Endothelial cell of umbilical vein (primary cell): ENCODE results near the gene TPST1. TPM values are rescaled to one million over a fixed set of nuclear protein-coding genes. Genes with fewer than 3 reads are reported as not detected.

Source experiments
- BruUV-seq: library from RNA; stranded (reverse); fragments of 400-500 nt; replicated peaks from 2 replicates; lab custom pipeline; 2021; lab: Mats Ljungman, UMichigan
- CTCF ChIA-PET: fragments of 300-600, 350-600 bp; sonication (Branson Sonifier 250); formaldehyde crosslinking; loops from one replicate; lab custom pipeline; 2021; ENCODE audit warnings: antibody characterized with exemption, inconsistent platforms; lab: Charles Lee
- POLR2A ChIA-PET: fragments of 300-600, 350-600 bp; sonication (Branson Sonifier 250); formaldehyde crosslinking; loops from one replicate; lab custom pipeline; 2021; ENCODE audit warnings: antibody characterized with exemption, inconsistent platforms; lab: Charles Lee
- DNase-seq: peaks from one replicate; pipeline ENCODE4 v3.0.0-alpha.2; 2011; ENCODE audit warnings: low read depth, low spot score
- FAIRE-seq: peaks from 2 replicates; lab custom pipeline; 2011; peaks lifted over from hg19 to GRCh38; lab: Jason Lieb, UNC
- H2AFZ ChIP-seq: 2 replicates; pipeline ENCODE4 v1.6.0; 2012; ENCODE audit warnings: low read depth, low read length, control low read depth, inconsistent platforms
- H3K27ac ChIP-seq: 2 replicates; pipeline ENCODE4 v1.5.1; 2011; ENCODE audit warnings: low read depth, mild to moderate bottlenecking, control low read depth, low read length, moderate library complexity; ENCODE audit not compliant: insufficient read depth
- H3K27me3 ChIP-seq, 2 experiments: 2 replicates each; pipeline versions ENCODE4 v1.6.0 to v1.6.1; 2011; ENCODE audit warnings: low read length in 2 of 2, mixed read lengths in 1 of 2; ENCODE audit not compliant: control insufficient read depth in 2 of 2, insufficient read depth in 2 of 2
- H3K36me3 ChIP-seq, 2 experiments: 2 replicates in 1 of 2; 3 replicates in 1 of 2; pipeline ENCODE4 v1.5.1; 2011; ENCODE audit warnings: low read length in 2 of 2, mild to moderate bottlenecking in 1 of 2, moderate library complexity in 1 of 2; ENCODE audit not compliant: control insufficient read depth in 2 of 2, insufficient read depth in 2 of 2; ENCODE audit errors: extremely low read depth in 1 of 2
- H3K4me1 ChIP-seq: 3 replicates; pipeline ENCODE4 v1.5.1; 2011; ENCODE audit warnings: mild to moderate bottlenecking, low read length; ENCODE audit not compliant: control insufficient read depth, insufficient read depth; ENCODE audit errors: extremely low read depth
- H3K4me2 ChIP-seq: 2 replicates; pipeline ENCODE4 v1.6.1; 2011; ENCODE audit warnings: low read length, control low read depth, mixed read lengths; ENCODE audit not compliant: insufficient read depth
- H3K4me3 ChIP-seq, 3 experiments: fragments of 200-600 bp in 1 of 3; sonication (generic), shearing (Covaris generic) in 1 of 3; replicated peaks in 1 of 3; 2 replicates each; pipeline ENCODE4 v1.5.1; 2011 to 2016; ENCODE audit warnings: control low read depth in 3 of 3, low read length in 3 of 3, mild to moderate bottlenecking in 2 of 3, inconsistent platforms in 1 of 3, low read depth in 1 of 3, moderate library complexity in 1 of 3; ENCODE audit not compliant: insufficient read depth in 1 of 3
- H3K79me2 ChIP-seq: 2 replicates; pipeline ENCODE4 v1.6.0; 2012; ENCODE audit warnings: low read length, inconsistent platforms; ENCODE audit not compliant: control insufficient read depth, insufficient read depth
- H3K9ac ChIP-seq: replicated peaks from 2 replicates; pipeline ENCODE3; 2011; ENCODE audit warnings: low read length, control low read depth; ENCODE audit not compliant: insufficient read depth; ENCODE audit errors: extremely low read depth
- H3K9me1 ChIP-seq: replicated peaks from 3 replicates; pipeline ENCODE4 v1.6.0; 2011; ENCODE audit warnings: mild to moderate bottlenecking, low read length; ENCODE audit not compliant: control insufficient read depth, insufficient read depth; ENCODE audit errors: extremely low read depth
- H3K9me3 ChIP-seq: replicated peaks from 2 replicates; pipeline ENCODE4 v1.5.1; 2012; ENCODE audit warnings: low read length, inconsistent platforms; ENCODE audit not compliant: control insufficient read depth, insufficient read depth
- H4K20me1 ChIP-seq: replicated peaks from 2 replicates; pipeline ENCODE3; 2011; ENCODE audit warnings: mild to moderate bottlenecking, low read length; ENCODE audit not compliant: control insufficient read depth, insufficient read depth; ENCODE audit errors: extremely low read depth
- EZH2 ChIP-seq: IDR thresholded peaks from 2 replicates; pipeline ENCODE4 v1.6.1; 2012; ENCODE audit warnings: borderline replicate concordance, low read depth, mild to moderate bottlenecking, moderate library complexity, low read length, inconsistent platforms; ENCODE audit not compliant: severe bottlenecking
- FOS ChIP-seq: IDR thresholded peaks from 2 replicates; pipeline ENCODE4 v1.6.1; 2011; ENCODE audit warnings: mild to moderate bottlenecking, low read length, moderate library complexity, borderline replicate concordance; ENCODE audit not compliant: insufficient read depth
- GATA2 ChIP-seq: IDR thresholded peaks from 2 replicates; pipeline ENCODE4 v1.7.0; 2011; ENCODE audit warnings: low read depth, mild to moderate bottlenecking, moderate library complexity, mixed read lengths, low read length; ENCODE audit not compliant: insufficient read length, insufficient read depth
- JUN ChIP-seq: IDR thresholded peaks from 2 replicates; pipeline ENCODE4 v1.6.1; 2011; ENCODE audit warnings: borderline replicate concordance, low read depth; ENCODE audit not compliant: insufficient read length, insufficient read depth
- MYC ChIP-seq: IDR thresholded peaks from one replicate; pipeline ENCODE4 v1.6.1; 2011; ENCODE audit warnings: mild to moderate bottlenecking, low read depth, low read length
- POLR2A ChIP-seq: IDR thresholded peaks from 2 replicates; pipeline ENCODE4 v1.6.1; 2012; ENCODE audit warnings: low read depth, mild to moderate bottlenecking, control low read depth, low read length
- POLR2AphosphoS5 ChIP-seq: IDR thresholded peaks from 2 replicates; pipeline ENCODE4 v1.6.1; 2012; ENCODE audit warnings: low read depth, mild to moderate bottlenecking, control low read depth, low read length, moderate library complexity; ENCODE audit not compliant: insufficient read depth
- dilution Hi-C: fragments of 300-500 bp; cut with MboI; formaldehyde crosslinking; loops from one replicate; pipeline ENCODE4 v1.15.0; 2019; ENCODE audit warnings: low sequenced_read_pairs; ENCODE audit not compliant: extremely low pct_ligation_motif_present
- intact Hi-C: fragments of 100-400 bp; cut with micrococcal nuclease; formaldehyde crosslinking; loops from one replicate; pipeline ENCODE4 v1.10.0; 2022
- polyA plus RNA-seq, 4 experiments: library from polyadenylated mRNA; depleted of rRNA in 3 of 4; stranded (reverse) in 3 of 4; unstranded in 1 of 4; fragments of >200 nt; gene quantifications; 2 replicates each; pipeline versions ENCODE4 v1.2.1 to v1.2.3, GENCODE V29; 2011 to 2012; ENCODE audit warnings: missing spikeins in 1 of 4
- total RNA-seq: library from RNA; stranded (reverse); gene quantifications from 2 replicates; pipeline ENCODE4 v1.2.3, GENCODE V29; 2021
- TF ChIP-seq, protein P1 (sequence below): IDR thresholded peaks from 2 replicates; pipeline ENCODE4 v1.6.1; 2011; ENCODE audit not compliant: insufficient read depth, insufficient read length
- TF ChIP-seq, protein P2 (sequence below), 2 donors: IDR thresholded peaks; 1 replicate in 1 of 2; 2 replicates in 1 of 2; pipeline ENCODE4 v1.5.1; 2011; ENCODE audit warnings: low read length in 2 of 2, mild to moderate bottlenecking in 2 of 2, moderate library complexity in 2 of 2, control low read depth in 1 of 2, inconsistent platforms in 1 of 2, low read depth in 1 of 2; ENCODE audit not compliant: insufficient read depth in 1 of 2; ENCODE audit errors: extremely low read depth in 1 of 2

The TPST1 gene
- total and polyA plus RNA-seq, 2 donors (not counting 3 experiments of a cell fraction or from before 2014, with no cell fraction given): 18.7 to 21.0 TPM

DNA sequence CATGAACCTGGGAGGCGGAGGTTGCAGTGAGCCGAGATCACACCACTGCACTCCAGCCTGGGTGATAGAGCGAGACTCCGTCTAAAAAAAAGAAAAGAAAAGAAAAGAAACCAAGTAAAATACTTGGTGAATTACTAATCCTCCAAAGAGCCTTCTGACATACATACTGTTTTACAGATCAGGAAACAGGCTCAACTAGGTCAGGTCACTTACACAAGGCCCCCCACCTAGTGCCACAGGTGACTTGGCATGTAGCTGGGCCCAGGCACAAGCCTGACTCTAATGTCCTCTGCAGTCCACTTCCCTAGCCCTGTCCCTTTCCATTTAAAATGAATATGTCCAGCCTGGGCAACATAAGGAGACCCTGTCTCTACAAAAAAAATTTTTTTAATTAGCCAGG is 157.0 kb downstream of the TPST1 start:
- BruUV-seq: no TSS peak
- Histone ChIP-seq H3K27me3 (no peaks in the 10 kb centered on the region), H3K4me3 (no peak overlapping the region), H3K4me1 (no peaks in the 10 kb centered on the region), H2AFZ (no peak overlapping the region), H3K27ac (no peak overlapping the region), H3K36me3 (peaks cover 0 to 3% of the 10 kb centered on the region in 2 experiments), H3K9me3 (no peaks in the 10 kb centered on the region), H4K20me1 (no peaks in the 10 kb centered on the region), H3K4me2 (no peak overlapping the region), H3K79me2 (no peaks in the 10 kb centered on the region), H3K9me1 (no peaks in the 10 kb centered on the region), H3K9ac (no peak overlapping the region)
- intact Hi-C loops: no loop called here
- TF ChIP-seq GATA2 (no peak), MYC (no peak), POLR2AphosphoS5 (no peak), JUN (no peak), POLR2A (no peak), EZH2 (no peak), FOS (no peak)
- TF ChIP-seq, protein P1, sequence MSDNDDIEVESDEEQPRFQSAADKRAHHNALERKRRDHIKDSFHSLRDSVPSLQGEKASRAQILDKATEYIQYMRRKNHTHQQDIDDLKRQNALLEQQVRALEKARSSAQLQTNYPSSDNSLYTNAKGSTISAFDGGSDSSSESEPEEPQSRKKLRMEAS: no peak
- TF ChIP-seq, protein P2, sequence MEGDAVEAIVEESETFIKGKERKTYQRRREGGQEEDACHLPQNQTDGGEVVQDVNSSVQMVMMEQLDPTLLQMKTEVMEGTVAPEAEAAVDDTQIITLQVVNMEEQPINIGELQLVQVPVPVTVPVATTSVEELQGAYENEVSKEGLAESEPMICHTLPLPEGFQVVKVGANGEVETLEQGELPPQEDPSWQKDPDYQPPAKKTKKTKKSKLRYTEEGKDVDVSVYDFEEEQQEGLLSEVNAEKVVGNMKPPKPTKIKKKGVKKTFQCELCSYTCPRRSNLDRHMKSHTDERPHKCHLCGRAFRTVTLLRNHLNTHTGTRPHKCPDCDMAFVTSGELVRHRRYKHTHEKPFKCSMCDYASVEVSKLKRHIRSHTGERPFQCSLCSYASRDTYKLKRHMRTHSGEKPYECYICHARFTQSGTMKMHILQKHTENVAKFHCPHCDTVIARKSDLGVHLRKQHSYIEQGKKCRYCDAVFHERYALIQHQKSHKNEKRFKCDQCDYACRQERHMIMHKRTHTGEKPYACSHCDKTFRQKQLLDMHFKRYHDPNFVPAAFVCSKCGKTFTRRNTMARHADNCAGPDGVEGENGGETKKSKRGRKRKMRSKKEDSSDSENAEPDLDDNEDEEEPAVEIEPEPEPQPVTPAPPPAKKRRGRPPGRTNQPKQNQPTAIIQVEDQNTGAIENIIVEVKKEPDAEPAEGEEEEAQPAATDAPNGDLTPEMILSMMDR (IDR thresholded peaks at IDR 0.05; ENCODE audit: extremely low read depth in 1 of 2, insufficient read depth in 1 of 2, low read depth in 1 of 2, low read length in 2 of 2): no peak
- dilution Hi-C loops: no loop called here
- DNase-seq (no peak), FAIRE-seq (no peak)
- ChIA-PET POLR2A (no interaction called here), CTCF (no interaction called here)
